Islet of Langerhans (tissue), 1 donor: ENCODE measurements around the gene FYN.
"Not testable (repeated sequence)": the region's sequence is repeated elsewhere in the genome, so short reads cannot be mapped to it uniquely, and the experiment has no call there.

Experiments used
- FAIRE-seq: peaks from one replicate; lab custom pipeline; 2011; peaks lifted over from hg19 to GRCh38; lab: Jason Lieb, UNC

The FYN gene

DNA sequence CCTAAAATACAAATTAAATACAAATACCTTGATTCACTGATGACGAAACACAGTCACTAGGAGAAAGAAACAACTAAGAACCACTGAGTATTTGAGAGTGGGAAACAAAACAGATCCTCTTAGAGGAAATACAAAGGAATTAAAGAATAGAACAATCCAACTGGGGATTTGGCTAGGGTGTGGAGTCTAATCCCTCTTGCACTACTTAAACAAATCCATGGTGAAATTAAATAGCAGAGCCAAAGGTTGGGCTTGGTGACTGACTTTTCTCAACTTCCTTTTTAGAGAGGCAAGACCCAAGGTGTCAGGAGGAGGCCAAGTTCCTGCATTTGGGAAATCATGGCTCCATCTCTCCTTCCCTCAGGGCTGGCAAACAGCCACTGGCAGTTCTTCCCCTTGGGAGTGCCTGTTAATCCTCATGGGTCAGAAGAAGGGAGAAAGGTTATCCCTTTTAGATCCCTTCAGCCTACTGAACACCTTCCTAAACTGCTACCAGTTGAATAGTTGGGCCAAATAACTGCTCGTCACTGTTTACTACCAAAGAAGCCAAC lies 166.3 kb downstream of the FYN start:
- FAIRE-seq, result no peak

DNA sequence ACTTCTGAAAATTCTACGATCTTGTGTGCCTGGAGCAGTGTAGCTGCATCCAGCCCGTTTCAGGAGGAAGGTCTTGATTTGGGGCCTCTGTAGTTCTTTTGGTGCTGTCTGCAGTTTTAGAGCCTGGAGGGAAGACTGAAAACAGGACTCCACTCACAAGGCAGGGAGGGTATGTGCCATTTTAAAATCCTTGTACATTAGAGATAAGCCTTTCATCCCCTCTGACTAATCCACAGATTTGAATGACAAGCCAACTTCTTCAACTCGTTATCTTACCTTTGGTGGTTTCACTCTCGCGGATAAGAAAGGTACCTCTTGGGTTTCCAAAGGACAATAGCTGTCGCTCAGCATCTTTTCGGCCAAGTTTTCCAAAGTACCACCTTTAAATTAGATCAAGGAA lies 169.5 kb downstream of the FYN start:
- no peak for FAIRE-seq

DNA sequence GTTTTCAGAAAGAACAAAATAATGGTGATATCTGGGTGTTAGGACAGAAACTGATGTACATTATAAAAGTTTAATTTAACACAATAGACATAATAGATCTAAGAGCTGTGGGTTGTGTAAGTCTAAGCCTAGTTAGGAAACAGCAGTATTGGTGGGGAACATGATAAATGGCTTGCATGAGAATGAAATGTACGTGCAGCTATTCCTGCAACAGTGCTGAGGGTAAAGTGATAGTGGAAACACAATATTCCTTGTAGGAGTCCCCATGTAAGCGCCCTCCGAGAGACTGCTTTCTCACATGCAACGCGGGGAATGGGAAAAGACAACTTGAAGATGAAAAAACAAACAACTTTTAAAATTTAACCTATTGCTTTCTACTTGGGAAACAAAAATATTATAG lies 171.0 kb downstream of the FYN start:
- FAIRE-seq, result no peak

DNA sequence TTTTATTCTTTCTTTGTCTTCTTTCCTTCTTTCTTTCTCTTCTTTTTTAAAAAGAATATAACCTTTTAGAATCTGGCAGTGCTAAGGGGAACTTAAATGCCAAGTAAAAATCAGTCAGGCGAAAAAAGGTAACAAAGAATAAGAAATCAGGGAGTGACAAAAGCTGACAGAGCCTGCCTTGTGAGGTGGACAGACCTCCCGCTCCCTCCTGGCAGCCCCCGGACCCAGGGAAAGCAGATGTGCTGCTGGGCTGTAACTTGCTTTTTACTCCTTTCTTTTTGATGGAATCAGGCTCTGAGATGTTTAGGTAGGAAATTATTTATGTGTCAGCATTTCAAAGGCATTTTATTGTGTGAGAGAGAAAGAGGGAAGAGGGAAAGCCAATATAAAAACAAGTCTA lies 172.1 kb downstream of the FYN start:
- FAIRE-seq, result no peak

DNA sequence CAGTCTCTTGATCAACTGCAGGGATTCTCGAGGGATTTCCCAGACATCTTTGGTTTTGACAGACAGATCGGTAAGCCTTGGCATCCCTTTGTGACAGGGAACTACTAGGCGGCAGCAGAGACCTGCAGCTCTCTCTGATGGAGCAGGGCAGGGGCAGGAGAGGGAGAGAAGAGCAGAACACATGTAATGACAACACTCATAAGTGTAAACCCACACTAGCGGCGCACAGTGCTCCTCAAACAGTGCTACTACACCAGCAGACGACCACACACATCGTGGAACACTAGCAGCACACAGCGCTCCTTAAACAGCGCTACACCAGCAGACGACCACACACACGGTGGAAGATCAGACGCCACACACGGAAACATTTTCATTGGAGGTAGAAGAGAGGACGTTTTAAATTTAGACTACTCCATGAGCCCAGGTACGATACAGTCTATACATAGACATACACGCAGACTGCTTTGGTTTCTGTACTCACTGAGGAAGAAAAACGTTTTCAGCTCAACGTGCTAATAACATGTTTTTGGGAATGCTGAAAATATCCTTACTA lies 173.0 kb downstream of the FYN start:
- FAIRE-seq, result no peak

DNA sequence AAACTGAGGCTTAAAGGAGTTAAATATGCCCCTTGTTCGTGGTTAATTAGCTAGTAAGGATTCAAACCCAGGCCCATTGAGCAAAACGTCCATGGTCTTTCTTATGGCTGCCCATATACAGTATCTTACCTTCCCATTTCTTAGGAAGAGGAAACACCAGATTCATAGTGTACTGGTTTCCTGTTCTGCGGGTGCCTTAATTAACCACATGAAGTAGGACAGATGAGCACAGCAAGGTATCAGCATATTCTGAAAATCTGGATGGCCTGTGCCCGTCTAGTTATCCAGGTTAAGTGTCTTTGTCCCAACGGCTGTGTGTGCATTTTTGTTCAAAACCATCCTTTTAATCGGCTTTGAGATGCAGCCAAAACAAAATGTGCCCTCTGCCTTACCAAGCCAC lies 174.1 kb downstream of the FYN start:
- no peak for FAIRE-seq

DNA sequence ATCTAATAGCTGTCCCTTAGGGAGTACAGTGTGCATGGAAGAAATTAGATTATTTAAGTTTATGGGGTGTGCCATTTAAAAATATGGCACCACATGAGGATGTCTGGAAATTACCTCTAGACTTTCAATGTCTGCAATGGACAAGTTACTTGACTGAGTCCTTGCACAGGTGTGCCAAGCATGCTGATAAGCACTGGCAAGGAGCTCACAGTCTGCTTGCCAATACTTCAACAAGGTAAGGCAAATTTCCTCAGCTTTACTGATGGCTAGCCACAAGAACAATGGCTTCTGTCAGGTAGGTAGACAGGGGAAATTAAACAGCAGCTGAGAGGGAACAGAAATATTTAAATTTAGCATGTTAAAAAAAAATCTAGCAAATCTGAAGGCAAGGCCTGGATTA lies 176.4 kb downstream of the FYN start:
- no peak for FAIRE-seq

DNA sequence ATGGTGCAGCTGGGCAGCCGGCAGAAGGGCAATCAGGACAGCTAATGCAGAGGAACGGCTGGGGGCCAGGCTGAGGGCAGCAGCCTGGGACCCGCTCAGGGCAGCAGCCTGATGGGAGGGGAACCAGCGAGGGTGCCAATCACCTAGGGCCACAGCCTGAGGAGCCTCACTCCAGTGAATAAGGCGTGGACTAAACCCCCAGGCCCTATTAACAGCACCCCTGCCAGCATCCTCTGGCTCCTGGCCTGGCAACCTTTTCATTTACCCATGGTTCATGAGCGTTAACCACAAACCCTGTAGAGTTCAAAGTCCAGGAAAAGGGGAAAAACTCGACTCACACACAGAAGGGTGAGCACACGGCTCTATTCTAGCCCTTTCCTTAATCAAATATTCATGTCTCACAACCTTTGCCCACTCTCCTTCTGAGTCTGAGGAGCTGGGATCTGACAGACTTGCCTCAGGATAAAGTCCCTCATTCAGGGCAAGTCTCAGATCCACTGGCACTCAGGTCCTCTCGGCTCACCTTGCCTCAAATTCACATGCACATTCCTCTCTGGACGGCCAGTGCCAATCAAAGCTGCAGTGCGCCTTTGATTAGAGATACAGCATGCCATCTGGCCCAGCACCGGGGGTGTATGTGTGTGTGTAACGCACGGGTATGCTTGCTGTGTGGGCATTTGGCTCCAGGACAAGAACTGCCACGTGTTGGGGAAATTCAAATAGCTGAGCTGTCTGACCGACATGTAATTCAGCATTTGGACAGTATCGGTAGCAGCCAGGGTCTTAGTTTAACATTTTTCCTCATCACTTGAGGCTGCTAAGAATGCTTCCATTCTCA lies 180.7 kb downstream of the FYN start:
- peak; percentile 38 for FAIRE-seq

DNA sequence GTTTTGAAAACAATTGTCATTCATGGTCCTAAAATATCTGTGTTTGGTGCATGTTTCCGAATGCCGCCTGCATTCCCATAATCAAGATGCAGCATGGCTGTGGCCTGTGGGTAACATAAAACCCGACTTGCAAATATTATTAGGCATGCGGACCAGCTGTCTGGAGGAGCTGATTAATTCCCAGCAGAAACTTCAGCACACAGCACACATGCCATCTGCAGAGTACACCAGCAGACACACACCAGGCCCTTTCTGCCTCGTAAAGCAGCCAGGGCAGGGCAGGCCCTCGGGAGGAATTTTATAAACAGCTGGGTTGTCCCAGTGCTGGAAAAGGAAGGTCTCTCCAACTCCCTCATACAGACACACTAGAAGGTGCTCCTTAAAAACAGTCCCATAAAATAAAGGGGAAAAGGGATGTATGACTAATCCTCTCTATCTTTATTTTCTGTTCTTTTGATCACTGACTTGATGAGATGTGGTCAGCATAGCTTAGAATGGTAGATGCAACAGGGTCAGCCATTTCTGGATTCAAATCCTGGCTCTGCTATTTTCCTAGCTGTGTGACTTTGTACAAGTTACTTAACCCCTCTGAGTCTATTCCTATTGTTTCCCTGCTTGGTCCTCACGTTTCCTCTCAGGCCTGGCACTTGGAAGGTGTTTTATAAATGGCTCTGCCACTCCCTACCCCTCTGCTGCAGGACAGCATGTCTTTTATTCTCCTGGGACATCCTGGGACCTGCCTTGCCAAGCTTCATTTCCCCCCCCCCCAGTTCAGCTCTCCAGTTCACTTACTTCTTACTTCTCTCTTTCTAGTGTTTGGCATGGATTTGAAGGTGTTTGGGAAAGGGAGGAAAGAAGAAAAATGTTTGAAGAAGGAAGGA lies 181.7 kb downstream of the FYN start:
- no peak for FAIRE-seq

DNA sequence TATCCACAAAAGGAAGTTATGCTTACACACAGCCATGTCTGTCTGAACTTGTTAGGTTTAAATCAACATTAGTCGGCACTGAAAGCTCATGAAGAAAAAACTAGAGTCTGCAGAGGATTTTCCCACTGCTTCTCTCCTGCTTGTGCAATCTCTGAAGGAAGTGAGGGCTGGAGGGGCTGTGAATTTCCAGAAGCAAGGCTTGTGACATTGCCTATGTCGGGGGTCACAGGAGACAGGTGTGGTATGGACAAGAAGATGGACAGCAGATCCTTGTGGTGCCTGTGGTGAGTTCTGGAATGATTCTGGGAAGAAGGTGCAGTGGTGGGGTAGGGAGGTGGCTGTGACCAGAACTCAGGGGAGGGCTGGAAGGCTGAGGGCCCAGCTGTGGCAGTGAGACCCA lies 183.3 kb downstream of the FYN start:
- no peak for FAIRE-seq

DNA sequence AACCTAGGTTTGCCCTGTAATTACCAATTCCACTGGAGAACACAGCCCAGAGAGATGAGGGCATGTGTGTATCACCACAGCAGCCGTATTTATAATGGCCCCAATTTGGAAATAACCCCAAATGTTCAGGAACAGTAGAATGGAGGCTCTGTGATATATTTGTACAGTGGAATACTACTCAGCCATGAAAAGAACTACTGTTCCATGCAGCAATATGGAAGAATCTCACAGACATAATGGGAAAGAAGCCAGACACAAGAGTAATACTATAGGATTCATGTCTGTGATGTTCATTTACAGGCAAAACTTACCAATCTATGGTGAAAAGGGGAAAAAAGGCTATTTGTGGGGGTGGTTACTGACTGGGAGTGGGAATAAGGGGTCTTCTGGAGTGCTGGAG lies 183.8 kb downstream of the FYN start:
- no peak for FAIRE-seq

DNA sequence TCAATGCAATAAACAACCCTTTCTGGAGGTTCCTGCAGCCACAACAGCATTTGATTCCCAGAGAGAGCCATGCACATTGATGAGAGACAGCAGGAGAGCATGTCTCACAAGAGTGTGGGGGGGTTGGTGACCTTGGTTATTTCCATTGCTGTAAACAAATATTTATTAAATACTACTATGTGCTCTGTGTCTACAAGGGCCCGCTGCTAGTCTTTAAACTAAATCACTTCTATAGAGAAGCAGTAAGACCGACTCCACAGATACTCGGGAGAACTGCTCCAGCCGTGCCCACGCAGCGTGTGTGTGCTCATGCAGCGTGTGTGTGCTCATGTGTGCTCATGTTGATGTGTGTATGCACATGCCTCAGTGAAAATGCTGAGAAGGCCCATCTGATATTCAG lies 184.9 kb downstream of the FYN start:
- FAIRE-seq, result no peak

DNA sequence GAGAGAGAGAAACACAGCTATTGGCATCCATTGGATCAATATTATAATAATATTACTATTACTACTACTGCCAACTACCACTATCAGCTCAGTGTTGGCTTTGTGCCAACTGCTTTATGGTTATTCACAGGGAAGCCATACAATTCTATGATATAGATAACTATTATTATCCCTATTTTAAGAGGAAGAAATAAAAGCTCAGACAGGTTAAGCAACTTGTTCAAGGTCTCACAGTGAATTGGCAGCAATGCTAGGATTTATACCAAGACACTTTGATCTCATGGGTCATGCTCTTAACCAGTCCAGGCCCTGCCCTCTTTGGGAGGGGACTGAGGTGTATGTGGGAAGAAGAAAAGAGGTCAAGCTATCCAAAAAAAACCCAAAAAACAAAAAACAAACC lies 185.6 kb downstream of the FYN start:
- no peak for FAIRE-seq

DNA sequence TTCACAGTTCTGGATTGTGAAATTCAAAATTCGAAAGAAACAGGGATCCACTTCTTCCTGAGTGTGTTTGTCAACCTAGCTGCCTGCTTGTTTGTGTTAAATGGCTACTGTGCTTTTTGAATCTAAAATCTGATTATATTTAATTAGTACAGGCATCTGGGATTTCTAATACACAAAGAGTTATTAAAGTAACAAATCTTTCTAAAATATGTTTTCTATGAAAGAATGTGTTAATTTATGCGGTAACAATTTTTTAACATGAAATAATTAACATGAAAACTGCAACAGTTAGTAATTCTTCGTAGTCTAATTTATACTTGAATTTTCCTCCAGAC lies 186.4 kb downstream of the FYN start:
- FAIRE-seq, result no peak

DNA sequence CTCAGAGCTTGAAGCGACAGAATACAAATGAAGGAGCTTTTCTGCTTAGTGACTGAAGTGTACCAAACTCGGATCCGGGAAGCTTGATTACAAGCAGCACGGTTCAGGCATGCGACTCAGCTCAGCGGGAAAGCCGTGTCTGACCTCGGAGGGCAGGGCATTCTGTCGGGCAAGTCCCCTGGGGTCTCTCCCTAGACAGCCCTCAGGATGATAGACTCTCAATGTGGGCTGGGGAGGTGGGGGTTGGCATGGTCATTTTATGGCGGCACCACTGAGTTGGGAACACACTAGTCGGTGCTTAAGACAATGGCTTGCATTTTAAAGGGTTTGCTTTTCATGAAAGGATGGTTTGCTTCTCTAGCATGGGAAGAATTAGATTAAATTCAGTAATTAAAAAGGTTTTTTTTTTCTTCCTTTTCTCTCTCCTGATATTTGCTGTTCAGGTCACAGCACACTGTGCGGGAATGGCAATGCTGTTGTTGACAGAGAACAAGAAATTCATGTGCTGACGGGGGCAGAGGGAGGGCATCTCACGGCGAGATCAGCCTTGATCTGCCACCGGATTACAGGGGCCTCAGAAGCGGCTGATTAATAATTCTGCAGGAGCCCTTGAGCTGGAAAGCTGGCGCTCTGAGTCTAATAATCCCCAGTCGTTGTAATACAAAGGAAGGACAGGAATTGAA lies 186.9 kb downstream of the FYN start:
- FAIRE-seq, result no peak

DNA sequence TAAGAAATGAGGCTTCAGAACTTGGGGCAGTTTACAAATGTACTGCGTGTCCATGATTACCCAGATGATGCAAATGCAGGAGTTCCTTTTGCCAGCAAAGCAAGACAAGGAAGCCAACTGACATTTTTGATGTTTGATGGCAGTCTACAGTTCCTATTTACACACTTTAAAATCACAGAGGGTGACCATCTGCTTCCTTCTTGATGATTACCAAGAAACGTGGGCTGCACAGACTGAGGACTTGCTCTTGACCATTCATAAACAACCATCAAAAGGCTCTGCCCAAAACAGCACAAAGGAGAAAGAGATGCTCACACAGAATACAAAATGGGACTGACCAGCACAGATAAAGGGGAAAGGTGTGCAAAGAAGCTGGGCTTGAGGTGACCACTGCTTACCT lies 187.7 kb downstream of the FYN start:
- no peak for FAIRE-seq

DNA sequence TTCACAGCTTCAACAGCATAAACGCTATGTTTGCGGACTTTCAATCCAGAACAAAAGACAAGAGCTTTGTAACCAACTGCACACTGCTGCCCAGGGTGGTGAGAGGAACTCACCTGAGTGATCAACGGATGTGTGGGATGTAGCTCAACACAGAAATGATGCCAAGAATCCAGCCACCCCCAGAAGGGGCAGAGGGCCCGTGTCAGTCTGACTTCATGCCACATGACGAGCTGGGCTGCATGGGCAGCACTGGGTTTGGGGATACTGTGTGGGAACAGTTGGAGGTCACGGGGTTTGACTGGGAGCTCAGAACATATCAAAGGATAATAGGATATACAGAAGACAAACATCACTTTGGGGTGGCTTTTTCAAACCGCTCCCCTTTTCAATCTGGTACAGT lies 188.2 kb downstream of the FYN start:
- FAIRE-seq, result no peak

DNA sequence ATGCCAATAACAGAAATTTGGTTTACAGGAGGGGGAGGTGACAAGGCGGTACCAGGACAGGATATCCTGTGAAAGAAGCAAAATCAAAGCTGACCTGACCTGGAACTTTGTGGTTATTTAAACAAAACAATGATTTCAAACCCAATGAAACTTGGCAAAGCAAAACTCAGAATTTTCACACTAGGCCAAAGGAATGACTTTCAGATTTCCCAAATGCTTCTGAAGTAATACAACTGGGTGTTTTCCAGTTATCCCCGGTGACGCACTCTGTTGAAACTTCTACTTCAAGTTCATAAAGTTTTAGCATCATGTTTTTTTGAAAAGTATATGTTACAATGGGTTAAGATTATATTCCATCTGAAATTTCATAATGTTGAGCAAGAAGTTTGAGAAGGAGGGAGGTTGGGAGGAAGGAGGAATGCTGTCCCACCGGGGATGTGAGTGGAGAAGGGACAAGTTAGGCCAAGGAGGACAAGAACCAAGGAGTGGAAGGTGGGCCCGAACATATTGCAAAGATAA lies 189.4 kb downstream of the FYN start:
- no peak for FAIRE-seq

DNA sequence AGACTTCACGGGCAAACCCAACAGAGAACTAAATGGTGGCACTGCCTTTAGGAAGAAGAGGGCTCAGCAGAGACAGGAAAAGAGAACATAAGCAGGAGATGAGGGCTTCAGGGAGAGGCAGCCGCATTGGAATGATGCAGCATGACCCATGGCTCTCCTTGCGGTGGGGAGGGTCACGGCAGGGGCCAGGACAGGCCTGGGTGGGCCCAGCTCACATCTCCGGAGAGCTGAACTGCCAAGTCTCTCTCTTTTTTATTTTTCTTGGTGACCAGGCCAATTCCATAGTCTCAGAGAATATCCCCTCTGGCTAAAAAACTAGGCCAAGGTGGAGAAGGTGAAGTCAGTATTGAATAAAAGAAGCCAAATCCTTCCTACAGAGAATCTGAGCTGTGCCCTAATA lies 190.1 kb downstream of the FYN start:
- FAIRE-seq, result no peak

DNA sequence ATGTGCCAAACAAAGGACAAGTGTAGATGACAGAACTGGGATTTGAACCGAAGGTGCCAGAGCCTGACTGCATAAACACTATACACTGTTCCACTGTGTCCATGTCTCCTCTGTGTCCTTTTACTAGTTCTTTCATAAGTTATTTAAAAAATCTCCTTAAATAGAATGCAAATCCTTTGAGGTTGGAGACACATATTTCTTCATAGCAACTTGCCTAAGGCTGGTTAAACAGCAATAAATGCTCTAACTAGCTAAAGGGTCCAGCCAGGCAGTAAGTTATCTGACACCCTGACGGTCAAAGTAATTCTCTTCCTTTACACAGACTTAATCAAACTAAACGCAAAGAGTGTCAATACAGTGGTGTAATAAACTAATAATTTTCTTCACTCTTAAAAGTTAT lies 191.4 kb downstream of the FYN start:
- no peak for FAIRE-seq

DNA sequence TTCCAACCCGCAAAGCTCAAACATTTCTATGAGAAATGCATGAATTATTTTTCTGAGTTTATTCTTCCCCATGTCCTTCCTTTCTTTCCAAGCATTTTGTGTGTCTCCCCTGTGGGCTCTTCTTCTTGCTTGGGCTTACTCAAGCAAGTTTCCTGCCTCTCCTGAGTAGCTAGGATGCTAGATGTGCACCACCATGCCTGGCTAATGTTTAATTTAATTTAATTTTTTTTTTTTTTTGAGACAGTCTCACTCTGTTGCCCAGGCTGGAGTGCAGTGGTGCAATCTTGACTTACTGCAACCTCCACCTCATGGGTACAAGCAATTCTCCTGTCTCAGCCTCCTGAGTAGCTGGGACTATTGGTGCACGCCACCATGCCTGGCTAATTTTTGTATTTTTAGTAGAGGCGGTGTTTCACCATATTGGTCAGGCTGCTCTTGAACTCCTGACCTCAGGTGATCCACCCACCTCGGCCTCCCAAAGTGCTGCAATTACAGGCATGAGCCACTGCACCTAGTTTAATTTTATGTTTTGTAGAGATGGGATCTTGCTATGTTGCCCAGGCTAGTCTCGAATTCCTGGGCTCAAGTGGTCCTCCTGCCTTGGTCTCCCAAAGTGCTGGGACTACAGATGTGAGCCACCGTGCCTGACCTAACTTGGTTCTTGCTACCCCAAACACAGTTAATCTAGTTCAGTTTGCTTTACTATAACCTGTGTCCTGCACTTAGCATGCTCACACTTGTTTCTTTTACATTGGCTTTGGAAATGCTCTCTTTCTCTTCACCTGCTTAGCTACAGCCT lies 192.2 kb downstream of the FYN start:
- FAIRE-seq, result not testable (repeated sequence)
